Measurements from ENCODE around the gene ATP8A2.
"Not testable (repeated sequence)": the region's sequence is repeated elsewhere in the genome, so short reads cannot be mapped to it uniquely, and the experiment has no call there.

ATP8A2 gene

GRCh38 chr13:26072335-26072734 lies 700.6 kb downstream of the ATP8A2 start:
- not testable (repeated sequence) for DNase-seq (ENCODE audit: low read depth)

GRCh38 chr13:26074706-26075105 lies 702.9 kb downstream of the ATP8A2 start:
- peak; percentile 26 for DNase-seq (ENCODE audit: low read depth)

All from iris pigment epithelial cell (primary cell).